ENCODE measurements around the gene SERPINA5.

DNA sequence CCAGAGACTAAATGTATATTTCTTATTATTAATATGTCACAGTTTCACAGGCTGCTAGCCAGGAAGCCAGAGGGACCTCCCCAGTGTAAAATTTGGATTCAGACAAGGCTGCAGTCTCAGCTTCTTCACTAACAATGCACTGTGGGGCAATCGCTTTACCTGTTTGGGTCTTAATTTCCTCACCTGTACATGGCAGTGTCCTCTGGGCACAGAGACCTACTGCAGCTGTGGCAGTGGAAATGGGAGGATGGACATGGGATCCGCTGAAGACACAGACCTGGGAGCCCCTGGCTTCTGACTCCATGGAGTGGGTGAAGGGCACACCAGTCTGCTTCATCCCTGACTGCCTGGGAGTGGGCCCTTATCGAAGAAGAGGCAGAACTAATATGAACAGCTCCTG lies 6.9 kb upstream of the SERPINA5 start:
- TF ChIP-seq, protein P1, sequence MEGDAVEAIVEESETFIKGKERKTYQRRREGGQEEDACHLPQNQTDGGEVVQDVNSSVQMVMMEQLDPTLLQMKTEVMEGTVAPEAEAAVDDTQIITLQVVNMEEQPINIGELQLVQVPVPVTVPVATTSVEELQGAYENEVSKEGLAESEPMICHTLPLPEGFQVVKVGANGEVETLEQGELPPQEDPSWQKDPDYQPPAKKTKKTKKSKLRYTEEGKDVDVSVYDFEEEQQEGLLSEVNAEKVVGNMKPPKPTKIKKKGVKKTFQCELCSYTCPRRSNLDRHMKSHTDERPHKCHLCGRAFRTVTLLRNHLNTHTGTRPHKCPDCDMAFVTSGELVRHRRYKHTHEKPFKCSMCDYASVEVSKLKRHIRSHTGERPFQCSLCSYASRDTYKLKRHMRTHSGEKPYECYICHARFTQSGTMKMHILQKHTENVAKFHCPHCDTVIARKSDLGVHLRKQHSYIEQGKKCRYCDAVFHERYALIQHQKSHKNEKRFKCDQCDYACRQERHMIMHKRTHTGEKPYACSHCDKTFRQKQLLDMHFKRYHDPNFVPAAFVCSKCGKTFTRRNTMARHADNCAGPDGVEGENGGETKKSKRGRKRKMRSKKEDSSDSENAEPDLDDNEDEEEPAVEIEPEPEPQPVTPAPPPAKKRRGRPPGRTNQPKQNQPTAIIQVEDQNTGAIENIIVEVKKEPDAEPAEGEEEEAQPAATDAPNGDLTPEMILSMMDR (IDR thresholded peaks at IDR 0.05), result no peak
- no peak for TF ChIP-seq POLR2A (IDR thresholded peaks at IDR 0.05)
